HK-2 (cell line): ENCODE measurements around the gene NPNT.

Experiments used
- DNase-seq: peaks from one replicate; pipeline ENCODE4 v3.0.0-alpha.2; 2018; ENCODE audit not compliant: unreplicated experiment

The NPNT gene

DNA sequence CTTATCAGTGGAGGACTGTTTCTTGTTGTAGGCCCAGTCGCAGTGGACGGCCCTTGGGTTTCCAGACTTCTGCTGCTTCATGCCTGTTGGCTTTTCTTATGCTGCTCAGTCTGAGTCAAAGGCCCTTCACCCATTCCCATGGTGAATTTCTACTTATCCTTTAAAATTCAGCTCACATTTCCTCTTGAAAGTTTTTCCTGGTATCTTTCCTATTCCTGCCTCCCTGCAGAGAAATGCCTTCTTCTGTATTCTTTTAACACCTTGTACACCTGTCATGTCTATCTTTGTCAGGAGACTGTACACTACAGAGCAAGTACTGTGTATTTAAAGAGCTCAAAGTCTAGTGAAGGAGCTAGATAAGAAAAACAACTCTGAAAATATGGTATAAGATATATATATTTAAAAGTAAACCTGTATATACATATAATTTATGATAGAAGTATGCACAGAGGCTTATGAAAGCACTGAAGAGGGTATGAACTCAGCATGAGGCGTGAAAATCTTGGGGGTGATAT lies 22.0 kb downstream of the NPNT start:
- no peak for DNase-seq

DNA sequence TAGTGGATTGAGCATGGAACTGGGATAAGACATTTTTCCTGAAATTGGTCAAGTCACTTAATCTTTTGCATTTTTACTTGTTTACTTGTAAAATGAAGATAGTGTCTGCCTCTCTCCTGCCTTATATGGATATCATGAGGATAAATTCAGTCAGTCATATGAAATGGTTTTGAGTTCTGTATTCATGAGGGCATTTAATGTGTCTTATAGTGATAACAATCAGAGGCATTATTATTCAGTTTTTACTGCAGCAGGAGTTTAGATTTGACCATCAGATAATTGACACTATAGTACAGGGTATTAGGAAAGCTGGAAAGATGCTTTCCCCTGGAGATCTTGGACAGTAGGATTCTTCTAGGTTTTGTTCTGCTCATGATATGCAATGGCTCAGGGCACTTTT lies 26.0 kb downstream of the NPNT start:
- no peak for DNase-seq

DNA sequence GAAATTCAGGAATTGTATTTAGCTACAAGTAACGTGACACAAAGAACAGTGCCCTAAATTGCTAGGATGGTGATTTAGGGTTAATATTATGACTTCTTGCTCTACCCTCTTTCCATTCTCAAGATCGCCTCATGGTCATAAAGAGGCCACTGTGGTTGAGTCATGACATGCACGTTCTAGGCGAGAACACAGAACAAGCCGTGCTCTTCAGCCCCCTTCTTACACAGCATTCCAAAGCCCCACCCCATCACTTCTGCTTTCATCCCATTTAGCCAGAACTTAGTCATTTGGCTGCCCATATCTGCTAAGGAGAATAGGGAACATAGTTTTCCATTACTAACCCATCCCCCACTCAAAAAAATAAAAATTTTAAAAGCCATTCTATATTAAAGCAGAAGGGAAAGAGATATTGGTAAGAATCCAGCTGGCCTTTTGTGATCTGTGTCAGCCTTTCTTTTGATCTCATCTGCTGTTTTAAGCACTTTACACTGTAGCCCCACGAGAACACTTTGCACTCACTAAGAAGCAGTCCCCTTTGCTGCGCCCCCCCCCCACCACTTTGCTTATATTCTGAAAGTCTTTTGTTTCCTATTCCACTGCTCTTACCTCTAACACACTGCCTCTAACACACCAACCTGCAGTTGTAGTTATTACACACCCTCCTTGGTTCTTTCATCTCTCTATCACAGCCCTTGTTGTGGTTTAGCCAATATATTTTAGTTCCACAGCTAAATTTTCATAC lies 28.4 kb downstream of the NPNT start:
- DNase-seq = no peak

DNA sequence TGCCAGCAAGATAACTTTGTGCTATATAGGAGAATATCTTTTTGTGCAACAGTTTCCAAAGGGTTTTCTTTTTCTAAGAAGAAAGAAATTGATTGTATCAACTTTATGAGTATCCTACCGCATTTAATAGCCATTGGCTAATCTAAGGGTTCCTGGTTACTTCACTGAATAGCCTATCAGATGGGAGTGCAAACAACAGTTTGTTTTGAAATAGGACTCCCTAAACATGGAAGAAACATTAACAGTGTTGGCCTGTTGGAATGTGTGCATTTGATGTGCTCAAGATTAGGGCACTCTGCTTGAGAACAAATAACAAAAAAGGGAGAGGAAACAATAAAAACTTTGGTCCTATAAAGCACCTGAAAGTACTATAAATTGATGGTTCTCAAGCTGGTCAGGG lies 29.1 kb downstream of the NPNT start:
- DNase-seq = no peak

DNA sequence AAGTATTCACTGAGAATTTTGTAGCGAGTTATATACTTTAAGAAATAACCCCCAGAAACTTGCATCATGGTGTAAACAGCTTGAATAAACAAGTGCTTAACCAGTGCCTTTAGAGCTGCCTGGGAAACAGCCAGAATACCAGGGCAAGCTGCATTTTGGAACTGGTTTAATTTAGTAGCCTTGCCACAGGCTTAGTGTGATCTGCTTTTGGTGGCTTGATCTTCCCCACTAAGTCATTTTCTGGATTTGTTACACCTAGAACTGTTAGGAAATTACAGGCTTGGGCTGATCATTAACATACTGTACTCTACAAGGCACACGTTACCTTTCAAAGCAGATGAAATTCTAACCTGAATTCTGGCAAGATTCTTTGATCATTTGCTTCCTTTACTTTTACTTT lies 35.4 kb downstream of the NPNT start:
- DNase-seq = no peak

DNA sequence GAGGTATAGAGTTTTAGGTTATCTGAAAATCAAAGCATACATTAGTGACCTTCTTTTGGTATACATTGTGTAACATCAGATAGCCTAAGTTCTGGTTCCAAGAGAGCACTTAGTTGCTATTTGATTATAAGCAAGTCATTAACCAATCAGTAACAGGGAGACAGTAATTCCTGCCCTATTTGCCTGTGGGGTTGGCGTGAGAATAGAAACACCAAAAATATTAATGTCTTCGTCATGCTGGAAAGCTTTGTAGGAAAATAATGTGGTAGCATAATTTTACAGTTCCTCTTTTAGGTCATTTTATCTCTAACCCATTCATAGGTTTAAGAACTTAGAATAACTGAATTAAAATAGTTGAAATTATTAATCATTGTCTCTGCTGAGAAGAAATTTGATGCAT lies 37.8 kb downstream of the NPNT start:
- DNase-seq = no peak

DNA sequence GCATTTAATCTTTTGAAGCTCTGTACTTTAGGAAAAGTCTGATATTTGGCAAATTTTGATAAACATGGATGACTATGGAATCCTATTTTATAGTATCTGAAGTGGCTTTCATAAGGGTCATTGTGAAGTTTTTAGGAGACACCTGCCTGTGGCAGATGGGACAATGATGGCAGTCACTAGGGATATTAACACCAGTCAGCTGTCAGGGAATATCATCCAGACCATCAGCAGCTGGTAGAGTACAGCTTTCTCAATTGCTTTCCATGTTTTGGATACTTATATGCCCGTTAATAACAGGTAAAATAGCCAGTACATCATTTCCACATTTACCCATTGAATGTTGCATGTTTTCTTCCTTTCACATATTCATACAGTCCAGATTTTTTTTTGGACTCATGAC lies 39.1 kb downstream of the NPNT start:
- DNase-seq = no peak

DNA sequence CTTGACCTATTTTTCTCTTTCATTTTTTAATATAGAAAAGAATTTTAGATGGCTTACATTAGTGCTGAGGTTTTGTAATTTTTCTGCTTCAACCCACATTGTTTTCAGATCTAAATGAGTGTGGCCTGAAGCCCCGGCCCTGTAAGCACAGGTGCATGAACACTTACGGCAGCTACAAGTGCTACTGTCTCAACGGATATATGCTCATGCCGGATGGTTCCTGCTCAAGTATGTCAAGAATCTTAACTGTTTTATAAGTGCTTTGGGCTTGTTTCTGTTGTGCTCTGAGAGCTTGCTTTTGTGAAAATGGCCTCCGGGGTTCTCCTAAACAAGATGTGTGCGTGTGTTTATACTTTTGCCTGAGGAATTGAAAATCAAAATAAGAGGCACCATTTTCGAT lies 41.6 kb downstream of the NPNT start:
- no peak for DNase-seq

DNA sequence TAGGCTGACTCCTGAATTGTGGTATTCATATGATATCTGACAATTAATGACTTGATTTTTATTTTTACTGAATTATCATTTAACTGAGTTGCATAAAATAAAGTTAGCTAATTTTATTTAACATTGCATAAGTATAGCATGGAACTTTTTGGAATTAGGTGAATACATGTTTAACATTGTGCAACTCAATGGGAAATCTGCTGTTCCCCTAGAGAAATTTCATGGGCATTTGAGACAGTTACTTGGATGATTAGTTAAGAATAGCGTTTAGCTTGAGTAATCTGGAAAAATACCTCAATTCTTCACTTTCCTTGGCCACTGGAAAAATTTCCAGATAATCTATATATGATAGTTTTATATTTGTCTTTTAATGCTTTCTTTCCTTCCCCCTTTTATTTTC lies 42.5 kb downstream of the NPNT start:
- DNase-seq = no peak

DNA sequence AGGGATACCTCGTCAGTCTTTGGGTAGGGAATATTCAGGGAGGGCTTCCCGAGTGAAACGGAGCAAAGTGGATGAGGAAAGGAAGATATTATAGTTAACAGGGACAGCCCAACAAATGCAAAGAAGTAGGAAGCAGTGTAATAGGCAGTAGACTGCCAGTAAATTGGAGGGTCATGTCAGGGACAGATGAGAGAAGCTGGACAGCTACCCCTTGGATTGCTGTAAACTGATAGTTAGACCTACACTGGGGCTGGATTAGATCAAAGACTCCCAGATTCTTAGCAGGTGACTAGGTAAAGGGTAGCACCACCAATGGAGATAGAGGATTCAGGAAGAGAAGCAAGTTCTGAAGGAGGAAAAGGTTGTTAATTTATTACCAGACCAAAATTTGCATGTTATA lies 48.0 kb downstream of the NPNT start:
- no peak for DNase-seq

DNA sequence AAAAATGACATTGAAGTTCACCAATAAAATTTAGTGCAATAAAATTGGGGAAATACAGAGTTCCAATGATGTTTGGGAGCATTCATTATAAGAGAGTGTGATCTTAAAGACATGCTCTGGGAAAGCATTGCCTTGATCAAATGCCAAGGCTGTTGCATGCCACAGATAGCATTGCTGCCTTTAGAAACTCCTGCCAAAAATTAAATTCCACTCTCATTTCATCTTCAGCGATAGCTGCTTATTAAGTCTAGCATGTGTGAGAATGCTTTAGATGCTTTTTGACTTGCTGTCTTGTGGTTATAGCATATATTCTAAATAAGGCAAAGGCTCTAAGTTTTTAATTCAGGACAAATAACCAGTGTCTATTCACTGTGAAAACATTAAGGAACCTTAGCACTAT lies 49.3 kb downstream of the NPNT start:
- no peak for DNase-seq

DNA sequence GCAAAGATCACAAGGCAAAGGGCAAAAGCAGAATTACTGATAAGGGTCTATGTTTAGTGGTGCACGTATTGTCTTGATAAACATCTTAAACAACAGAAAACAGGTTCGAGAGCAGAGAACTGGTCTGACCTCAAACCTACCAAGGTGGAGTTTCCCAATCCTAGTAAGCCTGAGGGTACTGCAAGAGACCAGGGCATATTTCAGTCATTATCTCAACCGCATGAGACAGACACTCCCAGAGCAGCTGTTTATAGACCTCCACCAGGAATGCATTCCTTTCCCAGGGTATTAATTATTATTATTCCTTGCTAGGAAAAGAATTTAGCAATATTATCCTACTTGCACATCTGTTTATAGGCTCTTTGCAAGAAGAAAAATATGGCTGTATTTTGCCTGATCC lies 51.5 kb downstream of the NPNT start:
- DNase-seq = no peak

DNA sequence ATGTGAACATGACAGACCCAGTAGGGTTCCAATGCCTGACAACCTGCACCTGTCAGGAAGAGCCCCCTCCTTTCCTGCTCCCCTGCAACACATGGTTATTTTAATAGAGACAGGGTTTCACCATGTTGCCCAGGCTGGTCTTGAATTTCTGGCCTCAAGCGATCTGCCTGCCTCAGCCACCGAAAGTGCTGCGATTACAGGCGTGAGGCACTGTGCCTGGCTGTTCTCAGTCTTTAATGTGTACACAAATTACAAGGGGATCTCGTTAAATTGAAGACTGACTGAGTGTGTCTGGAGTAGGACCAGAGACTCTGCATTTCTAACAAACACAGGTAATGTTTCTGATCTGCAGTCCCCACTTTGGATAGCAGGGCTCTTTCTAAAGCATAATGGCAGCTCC lies 55.4 kb downstream of the NPNT start:
- DNase-seq = no peak

DNA sequence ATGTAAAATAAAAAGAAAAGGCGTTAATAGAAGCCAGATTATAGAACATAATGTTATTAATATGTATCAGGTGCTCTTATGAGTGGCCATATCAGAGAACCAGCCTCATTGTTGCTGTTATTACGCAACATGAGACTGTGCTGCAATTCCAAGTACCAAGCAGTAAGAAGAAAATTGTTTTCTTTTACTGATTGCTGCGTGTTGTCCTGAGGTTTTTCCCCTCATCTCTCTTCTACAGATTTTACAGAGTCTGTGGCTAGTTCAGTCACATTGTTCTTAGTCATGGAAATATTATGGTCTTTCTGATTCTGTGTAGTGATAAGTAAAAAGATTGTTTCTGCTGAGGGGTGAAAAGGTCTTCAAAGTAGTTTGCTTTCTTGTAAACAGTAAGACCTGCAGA lies 55.9 kb downstream of the NPNT start:
- no peak for DNase-seq

DNA sequence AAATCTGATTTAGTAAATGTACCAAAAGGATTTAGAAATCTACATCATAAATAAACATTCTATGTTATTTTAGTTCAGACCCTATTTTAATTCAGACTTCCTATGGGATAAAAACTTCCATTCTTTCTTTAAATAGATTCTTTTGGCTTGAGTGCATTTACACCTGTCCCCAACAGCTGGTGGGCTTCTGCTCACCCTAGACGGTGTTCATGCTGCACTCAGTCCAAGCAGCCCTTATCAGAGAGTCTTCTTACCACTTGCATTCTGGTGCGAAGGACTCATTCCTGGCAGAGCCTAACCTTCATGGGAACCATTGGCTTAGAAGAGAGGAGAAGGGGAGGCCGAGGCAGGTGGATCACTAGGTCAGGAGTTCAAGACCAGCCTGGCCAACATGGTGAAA lies 57.3 kb downstream of the NPNT start:
- no peak for DNase-seq

DNA sequence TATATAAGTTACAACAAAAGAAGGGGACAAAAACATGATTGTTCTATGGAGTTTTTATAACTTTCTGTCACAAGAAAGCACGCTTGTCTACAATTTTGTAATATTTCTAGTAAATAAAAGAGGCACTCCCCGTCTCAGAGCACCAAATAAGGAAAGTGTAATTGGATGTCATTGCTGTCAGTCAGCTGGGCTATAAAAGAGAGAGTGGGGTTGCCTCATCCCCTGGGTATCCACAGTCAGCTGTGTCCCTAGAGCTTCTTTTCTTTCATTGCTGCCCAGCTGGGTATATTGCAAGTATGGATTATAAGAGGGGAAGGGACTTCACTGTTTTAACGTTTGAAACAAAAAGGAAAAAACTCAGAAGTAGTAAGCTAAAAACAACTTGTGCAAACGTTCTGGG lies 61.3 kb downstream of the NPNT start:
- DNase-seq = no peak

DNA sequence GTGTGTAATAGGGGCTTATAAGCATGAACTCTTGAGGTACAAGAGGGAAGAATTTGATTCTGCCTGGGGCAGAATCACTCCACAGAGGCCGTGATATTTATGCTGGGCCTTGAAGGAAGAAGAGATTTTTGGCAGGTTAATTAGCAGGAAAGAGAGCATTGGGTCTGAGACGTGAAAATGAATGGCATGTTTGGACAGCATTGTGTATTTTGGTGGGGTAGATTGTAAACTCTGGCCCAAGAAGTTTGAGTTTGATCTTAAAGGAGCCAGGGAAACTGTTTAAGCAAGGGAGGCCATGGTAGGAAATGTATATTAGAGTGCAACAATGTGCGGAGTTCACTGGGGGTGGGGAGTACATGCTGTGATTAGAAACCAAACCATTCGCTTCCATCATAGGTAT lies 62.4 kb downstream of the NPNT start:
- no peak for DNase-seq

DNA sequence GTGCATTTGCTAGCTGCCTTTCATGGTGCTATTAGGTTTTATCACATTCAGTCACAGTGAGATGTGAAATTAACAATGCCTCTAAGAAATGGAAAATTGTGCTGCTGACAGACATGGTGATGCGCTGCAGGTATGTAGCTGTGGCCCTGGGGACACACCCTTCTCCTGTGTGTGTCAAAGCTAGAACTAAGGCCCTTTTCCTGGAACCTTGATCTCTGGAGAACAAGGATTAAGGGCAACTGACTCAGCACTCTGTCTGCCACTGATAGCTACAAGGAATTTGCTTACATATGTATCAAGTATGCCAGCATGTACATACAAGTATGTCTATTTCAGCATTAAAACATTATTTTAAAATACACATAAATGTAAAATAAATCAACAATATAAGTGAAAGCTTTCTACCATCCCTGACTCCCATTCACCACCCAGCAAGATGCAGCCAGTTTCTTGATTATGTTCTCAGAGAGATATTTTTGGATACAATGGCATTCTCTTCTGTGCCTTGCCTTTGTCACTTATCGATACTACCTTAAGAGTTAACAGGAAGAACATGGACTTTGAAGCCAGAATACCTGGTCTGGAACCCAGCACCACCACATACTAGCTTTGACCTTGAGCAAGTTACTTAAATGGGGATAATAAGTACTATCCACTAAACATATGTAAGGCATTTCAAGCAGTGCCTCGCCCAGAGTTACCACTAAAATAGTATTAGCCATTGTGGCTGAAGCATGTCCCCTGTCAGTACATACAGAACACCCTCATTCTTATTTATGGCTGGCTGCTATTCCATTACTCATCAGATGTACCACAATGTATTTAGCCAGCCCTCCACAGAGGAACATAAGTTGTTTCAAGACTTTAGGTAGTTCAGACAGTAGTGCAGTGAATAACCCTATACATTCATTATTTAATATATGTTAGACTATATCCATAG lies 68.5 kb downstream of the NPNT start:
- DNase-seq = peak; percentile 5

DNA sequence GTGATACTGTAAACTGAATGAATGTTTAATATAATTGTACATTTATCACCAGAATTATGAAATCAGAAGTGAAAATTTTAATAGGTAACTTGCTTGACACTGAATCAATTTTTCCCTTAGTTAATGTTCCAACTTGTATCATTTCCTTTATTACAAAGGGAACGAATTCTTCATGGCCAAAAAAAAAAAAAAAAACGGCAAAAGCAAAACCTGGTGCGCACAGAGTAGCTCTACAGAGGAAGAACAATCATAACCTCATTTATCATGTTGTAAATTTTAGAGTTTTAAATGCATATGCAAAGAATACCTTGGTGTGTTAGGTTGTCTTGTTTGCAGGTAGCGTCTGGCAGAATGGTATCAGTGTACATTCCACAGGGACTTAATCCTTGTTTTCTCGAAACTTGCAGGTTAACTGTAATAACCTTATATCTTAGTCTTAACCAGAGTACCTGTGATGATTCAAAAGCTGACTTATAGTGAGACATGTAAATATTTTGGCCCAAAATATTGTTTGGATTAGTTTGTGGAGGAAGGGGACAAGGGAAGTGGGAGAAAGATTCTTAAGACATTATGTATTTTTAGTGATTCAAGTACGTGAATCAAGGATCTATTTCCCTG lies 70.0 kb downstream of the NPNT start:
- DNase-seq = no peak

DNA sequence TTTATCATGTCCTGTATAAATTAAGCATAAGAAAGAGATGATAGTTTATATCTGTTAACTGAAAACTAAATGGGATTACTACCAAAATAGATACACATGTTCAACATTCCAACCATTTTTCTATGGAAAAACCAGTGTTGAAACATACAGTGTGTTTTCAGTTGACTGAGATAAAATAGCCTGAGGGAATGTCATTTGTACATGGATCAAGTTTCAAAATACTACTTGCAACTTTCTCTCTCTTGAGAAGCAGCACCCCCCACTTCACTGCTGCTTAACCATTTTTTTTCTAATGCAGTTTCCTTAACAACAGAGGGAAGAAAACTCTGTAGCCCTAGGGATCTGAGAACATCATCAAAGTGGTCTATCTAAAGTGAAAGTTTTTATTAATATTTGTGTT lies 70.8 kb downstream of the NPNT start:
- no peak for DNase-seq

DNA sequence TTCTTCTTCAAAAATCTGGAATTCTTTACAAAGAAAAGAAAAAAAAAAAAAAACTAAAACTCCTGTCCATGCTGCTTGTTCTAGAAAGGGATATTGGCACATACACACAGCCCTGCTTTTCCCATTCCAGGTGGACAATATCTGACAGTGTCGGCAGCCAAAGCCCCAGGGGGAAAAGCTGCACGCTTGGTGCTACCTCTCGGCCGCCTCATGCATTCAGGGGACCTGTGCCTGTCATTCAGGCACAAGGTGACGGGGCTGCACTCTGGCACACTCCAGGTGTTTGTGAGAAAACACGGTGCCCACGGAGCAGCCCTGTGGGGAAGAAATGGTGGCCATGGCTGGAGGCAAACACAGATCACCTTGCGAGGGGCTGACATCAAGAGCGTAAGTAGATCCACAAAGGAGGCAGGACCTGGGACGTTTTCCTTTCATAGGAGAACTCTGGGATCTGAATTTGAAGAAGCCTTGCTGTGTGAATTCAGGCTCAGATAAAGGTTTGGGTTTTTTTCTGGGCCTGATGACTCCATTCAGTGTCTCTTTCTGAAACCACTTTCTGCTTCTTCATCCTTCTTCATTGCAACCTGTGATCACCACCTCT lies 71.9 kb downstream of the NPNT start:
- no peak for DNase-seq

DNA sequence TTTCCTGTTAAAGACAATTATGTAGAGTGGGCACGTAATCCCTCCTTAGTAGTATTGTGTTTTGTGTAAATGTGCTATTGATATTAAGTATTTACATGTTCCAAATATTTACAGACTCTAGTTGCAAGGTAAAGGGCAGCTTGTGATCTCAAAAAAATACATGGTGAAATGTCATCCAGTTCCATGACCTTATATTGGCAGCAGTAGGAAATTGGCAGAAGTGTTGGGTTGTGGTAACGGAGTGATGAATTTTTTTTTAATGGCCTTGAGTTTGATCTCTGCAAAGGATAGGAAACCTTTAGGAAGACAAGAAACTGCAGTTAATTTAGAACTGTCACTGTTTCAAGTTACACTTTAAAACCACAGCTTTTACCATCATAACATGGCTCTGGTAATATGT lies 74.3 kb downstream of the NPNT start:
- no peak for DNase-seq
